SK-N-MC (cell line): ENCODE results near the gene AGMAT.
"Not testable (repeated sequence)": the region's sequence is repeated elsewhere in the genome, so short reads cannot be mapped to it uniquely, and the experiment has no call there.

Source experiments
- EZH2 ChIP-seq: fragments of 200-600 bp; sonication (generic); IDR thresholded peaks from one replicate; pipeline ENCODE4 v1.6.1; 2017; ENCODE audit warnings: antibody characterized with exemption
- FOXP2 ChIP-seq: optimal IDR thresholded peaks from 2 replicates; pipeline ENCODE3; 2011; ENCODE audit warnings: mild to moderate bottlenecking, moderate library complexity; ENCODE audit not compliant: insufficient read depth; ENCODE audit errors: extremely low read length, control extremely low read depth
- POLR2AphosphoS5 ChIP-seq: IDR thresholded peaks from 2 replicates; pipeline ENCODE4 v1.6.1; 2012; ENCODE audit warnings: mild to moderate bottlenecking, low read depth, low read length, borderline replicate concordance

DNA sequence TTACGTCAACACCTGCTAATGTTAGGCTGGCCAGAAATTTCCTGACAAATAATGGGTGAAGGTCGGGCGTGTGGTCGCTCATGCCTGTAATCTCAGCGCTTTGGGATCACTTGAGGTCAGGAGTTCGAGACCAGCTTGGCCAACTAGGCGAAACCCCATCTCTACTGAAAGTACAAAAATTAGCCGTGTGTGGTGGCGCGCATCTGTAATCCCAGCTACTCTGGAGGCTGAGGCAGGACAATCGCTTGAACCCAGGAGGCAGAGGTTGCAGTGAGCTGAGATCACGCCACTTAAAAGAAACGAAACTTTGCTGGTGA, 19.1 kb upstream of the AGMAT start:
- TF ChIP-seq EZH2, POLR2AphosphoS5, FOXP2: not testable (repeated sequence)
